Fibroblast of skin of left biceps (primary cell): ENCODE data around the gene MOB2.

ENCODE experiments used
- DNase-seq, 2 experiments: peaks; one replicate each; pipeline ENCODE4 v3.0.0-alpha.2; 2013; ENCODE audit warnings: low read depth in 2 of 2

MOB2 gene

GRCh38 chr11:1486054-1486825 is at the start of gene MOB2:
Gene MOB2, minus strand, starts transcription at chr11:1486779. Its CDS starts 223 bp downstream, at chr11:1486556.
- DNase-seq, result no peak

DNA sequence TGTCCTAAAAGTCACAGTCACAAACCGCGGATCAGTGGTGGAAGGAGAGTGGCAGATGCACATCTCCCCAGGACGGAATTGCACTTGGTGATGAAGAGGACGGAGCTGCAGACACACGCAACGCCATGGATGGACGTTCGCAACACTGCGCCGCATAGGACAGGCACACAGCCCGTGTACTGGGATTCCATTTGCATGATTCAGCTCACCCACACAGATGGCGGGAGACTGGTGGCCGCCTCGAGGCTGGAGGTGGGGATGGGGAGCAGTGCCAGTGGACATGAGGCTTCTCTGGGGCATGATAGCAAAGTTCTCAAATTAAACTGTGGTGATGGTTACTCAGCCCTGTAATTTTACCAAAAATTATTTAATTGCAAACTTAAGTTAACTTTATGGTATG is 48.1 kb upstream of the MOB2 start:
- DNase-seq, result no peak

- DNase-seq, result no peak
These were observed 47.6 kb upstream of the MOB2 start for GRCh38 chr11:1534171-1534570.

- DNase-seq, result no peak
These were observed 46.8 kb upstream of the MOB2 start for GRCh38 chr11:1533342-1533725.

GRCh38 chr11:1532606-1533341 is 46.2 kb upstream of the MOB2 start:
- no peak for DNase-seq

GRCh38 chr11:1532014-1532586 is 45.5 kb upstream of the MOB2 start:
- no peak for DNase-seq

GRCh38 chr11:1531449-1532013 is 45.0 kb upstream of the MOB2 start:
- DNase-seq, result no peak

DNA sequence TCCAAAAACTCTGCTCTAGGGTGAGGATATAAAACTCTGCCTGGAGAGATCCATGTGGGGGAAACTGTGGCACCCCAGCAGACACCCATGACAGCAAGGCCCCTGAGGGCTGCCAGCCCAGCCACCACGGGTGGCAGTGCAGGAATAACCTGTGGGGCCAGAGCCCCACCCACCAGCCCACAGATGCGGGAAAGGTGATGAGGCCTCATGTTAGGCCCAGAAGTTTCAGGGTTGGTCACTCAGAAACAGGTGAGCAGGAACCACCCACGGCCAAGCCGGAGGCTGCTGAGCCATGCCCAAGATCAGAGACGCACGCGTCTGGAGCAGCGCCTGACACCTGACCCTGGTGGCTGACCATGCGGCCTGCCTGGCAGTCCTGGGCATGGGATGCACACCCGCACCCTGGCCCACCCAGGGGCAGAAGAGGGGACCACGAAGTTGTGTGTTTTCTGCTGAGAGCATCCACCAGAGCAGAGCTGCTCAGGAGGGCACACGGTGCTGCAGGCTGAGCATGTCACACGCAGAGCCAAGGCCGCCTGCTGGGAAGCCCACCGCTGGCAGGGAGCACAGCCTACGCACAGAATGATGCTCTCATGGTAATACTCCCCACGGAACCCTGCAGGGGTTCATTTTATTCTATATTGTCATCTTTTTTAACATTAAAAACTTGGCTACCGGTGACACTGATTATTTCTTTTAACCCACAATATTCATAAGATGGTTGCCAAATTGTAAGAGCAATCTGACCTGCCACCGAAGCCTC is 44.3 kb upstream of the MOB2 start:
- DNase-seq, result no peak

- DNase-seq, result no peak
These were observed 43.2 kb upstream of the MOB2 start for GRCh38 chr11:1529774-1530173.

DNA sequence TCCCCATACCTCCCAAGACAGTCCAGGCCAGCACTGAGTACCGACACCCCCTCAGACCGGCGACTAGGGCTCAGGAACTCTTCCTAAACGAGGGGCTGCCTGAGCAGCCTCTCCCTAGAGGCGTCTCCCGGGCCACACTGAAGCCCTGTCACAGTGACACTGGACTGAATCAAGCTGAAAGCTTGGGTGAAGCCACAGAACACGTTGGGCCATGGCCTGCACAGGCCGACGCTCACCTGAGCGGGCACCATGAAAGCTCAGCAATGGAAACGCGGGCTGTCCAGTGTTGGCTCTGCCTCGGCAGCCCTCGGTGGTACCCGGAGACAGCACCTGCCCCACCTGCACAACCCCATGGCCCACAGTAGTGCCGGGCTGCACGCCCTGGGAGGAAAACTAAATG is 42.7 kb upstream of the MOB2 start:
- no peak for DNase-seq

DNA sequence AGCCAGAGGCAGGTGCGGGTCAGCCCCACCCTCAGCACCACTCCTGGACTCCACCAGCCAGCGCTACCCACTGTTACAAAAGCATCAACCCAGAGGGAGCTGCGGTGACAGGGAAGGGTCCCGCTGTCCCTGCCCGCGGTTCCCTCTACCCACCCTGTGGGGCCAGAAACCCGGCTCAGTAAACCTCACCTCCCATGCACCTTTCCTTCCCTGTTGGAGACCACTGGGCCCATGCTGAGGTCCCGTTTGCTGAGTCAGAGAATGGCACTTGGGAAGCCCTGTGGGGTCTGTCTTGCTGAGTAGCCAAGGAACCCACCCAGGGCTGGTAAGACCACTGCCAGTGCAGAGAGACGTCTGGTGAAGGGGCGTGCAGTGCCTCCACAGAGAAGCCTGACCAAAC is 42.1 kb upstream of the MOB2 start:
- DNase-seq, result no peak

GRCh38 chr11:1526785-1527184 is 40.2 kb upstream of the MOB2 start:
- no peak for DNase-seq

- no peak for DNase-seq
These were observed 37.2 kb upstream of the MOB2 start for GRCh38 chr11:1523779-1524178.

- DNase-seq, result no peak
These were observed 36.5 kb upstream of the MOB2 start for GRCh38 chr11:1523077-1523476.

DNA sequence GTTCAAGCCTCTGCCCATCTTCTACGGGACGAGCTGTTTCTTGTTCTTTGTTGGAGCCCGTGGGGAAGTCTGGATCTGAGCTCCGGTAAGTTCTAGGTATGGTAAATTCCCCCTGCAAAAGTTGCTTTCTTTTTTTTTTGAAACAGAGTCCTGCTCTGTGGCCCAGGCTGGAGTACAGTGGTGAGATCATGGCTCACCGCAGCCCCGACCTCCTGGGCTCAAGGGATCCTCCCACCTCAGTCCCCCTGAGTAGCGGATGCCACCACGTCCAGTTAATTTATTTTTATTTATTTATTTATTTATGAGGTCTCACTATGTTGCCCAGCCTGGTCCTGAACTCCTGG is 35.5 kb upstream of the MOB2 start:
- no peak for DNase-seq

- DNase-seq, result no peak
These were observed 35.0 kb upstream of the MOB2 start for GRCh38 chr11:1521382-1522080.

DNA sequence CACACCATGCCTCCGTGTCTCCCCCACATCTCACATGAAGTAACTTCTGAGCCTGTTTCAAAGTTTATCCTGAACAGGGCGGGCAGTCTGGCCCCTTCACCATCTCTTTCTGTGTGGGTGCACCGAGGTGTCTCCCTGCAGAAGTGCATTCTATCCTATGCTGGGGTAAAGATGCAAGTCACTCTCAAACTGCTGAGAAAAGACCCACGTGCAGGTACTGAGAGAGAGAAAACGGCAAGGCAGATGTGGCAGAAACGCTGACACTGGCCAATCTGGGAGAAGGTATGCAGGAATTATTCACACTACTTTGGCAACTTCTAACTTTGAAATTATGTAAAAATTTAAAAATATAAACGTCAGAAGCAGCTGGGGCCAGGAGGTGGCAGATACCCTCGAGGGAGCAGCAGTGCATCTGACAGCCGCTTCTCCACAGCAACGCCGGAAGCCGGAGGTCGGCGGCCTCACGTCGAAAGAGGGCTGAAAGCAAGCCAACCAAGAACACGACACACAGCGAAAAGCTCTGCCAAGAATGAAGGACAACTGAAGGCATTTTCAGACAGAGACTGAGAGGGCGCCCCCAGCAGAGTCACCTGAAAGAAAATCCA is 34.2 kb upstream of the MOB2 start:
- DNase-seq, result no peak

GRCh38 chr11:1520209-1520662 is 33.7 kb upstream of the MOB2 start:
- DNase-seq, result no peak

- no peak for DNase-seq
These were observed 32.7 kb upstream of the MOB2 start for GRCh38 chr11:1519028-1520010.

DNA sequence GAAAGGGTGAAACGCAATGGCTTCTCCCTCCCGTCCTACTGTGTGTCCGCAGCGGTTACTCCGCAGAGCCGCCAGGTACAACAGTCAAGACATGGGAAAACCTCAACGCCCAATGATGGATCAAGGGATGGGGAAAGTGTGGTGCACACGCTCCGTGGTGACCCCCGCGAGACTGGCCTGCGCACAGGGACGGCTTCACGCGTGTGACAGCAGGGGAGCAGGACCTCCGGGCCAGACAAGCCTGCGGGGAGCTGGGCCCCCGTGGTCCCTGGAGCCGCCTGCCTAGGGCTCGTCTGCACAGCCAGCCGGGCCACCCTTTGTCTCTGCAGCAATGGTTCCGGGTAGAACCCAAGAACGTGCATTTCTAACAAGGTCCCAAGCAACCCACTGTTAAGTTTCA is 31.7 kb upstream of the MOB2 start:
- DNase-seq, result no peak
